Kasumi-1 (cell line): ENCODE measurements around the gene ARID5B.
A peak's percentile ranks its signal among the peaks of the same experiment; 100 is the strongest.
"Not testable (repeated sequence)": the region's sequence is repeated elsewhere in the genome, so short reads cannot be mapped to it uniquely, and the experiment has no call there.

Experiments used
- DNase-seq, 2 experiments: peaks; one replicate each; lab custom pipeline; 2025; lab: John Stamatoyannopoulos, UW

Gene ARID5B

DNA sequence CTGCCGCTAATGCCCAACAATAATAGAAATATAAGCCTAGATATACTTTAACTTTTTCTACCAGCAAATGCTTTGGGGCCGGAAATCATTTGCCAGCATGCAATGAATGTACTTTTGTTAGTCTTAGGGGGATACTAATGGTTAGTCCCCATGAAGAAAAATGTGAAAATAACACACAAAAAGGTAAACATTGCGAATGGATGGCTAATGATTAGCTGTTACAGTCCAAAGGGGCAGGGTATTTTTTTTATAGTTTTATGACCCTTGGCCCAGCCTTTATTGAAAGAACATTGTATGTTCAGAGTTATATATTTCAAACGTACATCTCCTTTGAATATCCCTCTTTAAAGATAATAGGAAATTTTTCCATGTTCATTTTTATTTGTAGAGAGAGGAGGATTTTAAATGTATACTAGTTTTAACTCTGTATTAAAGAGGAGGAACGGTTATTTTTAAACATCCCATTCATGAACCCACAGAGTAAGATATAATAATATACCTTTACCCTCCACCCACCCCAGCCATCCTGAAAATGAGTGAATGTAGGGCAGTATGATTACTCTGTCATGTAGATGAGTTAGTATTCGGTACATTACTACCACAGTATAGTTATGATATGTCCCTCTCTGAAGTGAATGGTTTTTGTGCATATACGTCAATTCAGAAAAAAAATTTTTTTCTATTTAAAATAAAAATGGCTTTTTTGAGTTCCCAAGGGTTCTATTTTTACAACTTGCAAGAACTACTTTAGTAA, 63.6 kb downstream of the ARID5B start:
- DNase-seq = no peak

DNA sequence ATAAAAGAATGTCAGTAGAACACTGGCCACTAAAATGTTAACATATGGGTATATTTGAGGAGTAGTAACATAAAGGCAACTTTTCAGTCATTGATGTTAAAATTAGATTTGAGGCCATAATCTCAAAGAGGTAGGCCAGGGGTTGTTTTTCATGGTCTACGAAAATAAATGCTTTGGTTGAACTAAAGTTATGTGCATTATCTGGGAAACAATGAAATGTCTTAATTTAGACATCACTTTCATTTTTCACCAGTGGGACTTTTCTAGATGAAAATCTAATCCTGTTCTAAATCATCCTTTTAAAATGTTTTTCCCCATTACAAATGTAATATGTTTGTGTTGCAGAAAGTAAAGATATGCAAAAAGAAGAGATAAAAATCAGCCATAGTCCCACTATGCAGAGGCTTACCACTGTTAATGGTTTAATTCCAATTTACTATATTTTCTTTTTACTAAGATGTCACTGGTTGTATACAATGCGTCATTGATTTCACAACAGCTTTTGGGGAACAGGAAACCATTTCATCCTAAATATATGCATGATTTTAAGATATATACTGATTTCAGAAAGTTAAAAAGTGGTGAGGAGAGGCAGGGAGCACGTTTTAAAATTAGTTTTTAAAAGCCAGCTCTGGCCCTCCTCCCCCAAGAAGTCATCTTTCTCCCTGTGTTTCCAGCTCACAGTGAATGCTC, 64.3 kb downstream of the ARID5B start:
- no peak for DNase-seq

DNA sequence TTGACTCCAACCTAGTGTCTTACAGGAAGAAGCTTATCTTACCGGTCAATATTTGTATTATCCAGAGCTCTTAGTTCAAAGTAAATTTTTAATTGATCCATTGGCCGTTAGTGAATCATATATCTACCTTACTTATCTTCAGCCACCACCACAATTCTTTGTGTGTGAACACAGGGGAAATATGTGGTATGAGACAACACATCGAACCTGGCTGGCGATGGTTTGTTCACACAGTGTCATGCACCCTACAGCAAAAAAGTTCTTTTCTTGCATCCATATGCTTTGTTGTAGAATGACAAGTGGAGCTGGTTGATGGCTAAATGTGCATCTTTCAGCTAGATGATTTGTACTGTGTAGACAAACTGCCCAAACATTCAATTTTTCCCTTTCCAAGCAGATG, 65.8 kb downstream of the ARID5B start:
- no peak for DNase-seq

DNA sequence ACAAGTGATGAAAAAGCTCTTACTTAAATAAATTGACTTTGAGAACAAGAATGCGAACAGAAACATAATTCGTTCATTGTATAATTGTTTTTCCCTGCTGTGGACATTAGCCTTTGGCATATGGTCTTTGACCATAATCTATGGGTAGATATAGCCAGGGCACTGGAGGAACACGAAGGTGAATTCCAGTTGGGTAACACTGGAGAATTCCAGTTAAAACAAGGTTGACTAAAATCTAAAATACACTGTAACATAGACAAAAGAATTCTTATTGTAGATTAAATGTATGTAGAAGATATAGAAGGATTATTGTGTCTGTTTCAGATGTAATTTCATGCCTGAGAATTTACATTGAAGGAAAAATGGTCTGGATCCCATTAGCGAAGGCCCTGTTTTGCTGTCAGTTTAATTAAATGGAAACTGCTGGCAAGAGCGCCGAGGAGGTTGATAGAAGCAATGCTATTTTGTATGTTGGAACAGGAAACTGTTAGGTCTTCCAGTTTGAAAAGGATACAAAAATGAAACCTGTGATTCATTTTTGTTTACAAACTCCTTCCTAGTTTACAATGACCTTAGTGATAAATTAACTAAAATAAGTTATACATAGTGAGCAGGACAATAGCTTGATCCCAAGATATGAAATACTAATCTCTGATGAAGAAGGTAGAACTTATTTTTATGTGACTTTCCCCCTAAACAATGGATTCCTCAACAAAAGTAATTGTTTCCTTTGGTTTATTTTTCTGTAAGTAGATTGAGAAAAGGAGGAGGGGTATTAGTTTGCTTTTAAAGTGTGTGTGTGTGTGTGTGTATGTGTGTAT, 68.9 kb downstream of the ARID5B start:
- no peak for DNase-seq

DNA sequence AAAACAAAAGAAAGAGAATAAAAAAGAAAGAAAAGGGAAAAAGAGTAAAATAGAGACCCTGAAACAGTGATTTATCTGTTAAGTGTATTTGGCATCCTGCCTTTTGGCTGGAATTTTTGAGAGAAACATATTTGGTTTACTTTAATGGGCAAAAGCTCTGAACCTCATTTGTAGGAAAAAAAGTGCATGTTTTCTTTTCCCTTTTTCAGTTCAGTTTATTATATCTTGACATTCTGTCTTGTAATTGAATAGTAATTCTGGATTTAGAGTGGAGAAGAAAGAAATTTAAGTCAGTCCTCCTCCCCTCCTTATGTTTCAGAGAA, 69.5 kb downstream of the ARID5B start:
- DNase-seq = no peak

DNA sequence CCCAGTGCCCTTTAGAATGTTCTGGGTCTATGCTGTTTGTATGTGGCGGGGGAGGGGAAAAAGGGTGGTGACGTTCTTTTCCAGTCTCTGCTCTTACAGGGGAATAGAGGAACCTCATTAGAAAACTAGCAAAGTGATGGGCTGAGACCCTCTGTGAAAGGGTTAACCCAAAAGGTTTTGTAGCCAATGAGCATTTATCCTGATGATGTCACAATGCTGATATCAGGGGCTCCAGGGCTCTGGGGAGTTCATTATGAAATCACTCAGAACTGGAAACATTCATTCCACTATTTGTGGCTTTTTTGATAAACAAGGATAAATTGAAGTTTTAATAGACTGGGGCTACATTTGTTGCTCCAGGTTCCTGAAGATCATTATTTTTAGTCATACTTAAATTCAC, 71.7 kb downstream of the ARID5B start:
- no peak for DNase-seq

DNA sequence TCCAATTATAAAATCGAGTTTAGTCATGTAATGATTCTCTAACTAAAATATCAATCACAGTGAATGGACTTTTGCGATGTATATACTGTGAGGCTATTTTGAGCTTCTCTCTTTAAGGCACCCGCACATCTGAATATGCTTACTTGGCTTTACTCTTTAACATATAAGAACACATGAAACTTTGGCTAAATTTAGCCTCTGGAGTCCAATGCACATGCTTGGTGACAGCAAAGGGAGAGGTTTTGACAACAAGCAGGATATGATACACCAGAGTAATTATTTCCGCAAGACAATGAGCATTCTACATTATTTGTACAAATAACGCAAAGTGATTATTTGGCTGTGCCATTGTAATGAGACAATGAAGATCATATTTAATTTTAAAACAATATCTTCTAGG, 72.4 kb downstream of the ARID5B start:
- DNase-seq = no peak

DNA sequence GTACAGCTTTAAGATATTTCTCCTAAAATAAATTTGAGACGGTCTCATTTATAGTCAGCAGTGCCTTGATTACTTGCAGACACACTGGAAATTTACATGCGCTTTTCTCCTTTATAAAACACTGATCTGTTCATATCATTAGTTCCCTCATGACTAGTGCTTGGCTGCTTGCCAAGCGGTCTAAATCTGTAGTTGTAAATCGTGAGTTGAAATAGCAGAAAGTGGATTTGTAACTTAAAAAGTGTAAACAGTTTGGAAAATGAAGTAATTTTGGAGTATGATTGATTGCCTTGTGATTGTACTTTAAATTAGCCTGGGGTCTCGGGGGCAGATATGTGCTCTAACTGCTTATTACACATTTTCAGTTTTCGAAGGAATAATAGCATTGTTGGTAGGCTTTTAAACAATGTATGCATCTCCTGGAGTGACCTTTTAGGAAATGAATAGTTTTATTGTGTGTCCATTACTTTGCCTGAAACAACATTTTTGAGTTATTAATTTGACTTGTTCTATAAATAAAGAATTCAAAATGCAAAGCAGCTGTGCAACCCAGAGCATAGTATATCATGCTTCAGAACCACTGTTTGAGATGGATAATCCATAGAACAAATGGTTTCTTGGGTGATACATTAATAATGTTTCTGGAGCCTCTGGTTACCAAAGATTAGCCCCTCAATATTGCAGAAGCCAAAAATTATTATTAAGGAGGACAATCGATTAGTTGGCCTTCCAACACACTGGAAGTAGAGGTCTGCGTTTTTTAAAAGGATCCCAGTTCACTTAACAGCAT, 73.3 kb downstream of the ARID5B start:
- no peak for DNase-seq

DNA sequence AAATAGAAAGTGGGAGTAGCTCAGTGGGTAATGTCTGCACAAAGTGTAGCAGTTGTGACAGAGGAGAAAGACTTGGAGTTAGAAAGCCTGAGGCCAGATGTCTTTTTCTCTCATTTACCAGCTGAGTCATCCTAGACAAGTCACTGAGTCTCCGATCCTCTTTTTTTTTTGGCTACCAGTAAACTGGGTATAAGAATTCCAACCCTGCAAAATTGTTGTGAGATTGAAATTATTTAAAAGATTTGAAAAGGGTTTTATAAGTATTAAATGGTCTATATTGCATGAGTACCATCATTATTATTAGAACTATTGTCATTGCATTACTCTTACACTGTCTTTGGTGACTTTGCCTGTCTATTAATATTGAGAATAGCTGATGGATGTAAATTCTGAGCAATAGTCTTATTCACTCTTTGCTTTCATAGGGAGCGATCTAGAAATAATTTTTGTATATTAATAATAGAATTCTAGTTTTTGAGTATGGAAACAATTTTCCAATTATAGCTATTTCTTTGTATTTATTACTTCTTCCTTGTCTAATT, 74.0 kb downstream of the ARID5B start:
- peak; percentile 36 to 55 for DNase-seq

DNA sequence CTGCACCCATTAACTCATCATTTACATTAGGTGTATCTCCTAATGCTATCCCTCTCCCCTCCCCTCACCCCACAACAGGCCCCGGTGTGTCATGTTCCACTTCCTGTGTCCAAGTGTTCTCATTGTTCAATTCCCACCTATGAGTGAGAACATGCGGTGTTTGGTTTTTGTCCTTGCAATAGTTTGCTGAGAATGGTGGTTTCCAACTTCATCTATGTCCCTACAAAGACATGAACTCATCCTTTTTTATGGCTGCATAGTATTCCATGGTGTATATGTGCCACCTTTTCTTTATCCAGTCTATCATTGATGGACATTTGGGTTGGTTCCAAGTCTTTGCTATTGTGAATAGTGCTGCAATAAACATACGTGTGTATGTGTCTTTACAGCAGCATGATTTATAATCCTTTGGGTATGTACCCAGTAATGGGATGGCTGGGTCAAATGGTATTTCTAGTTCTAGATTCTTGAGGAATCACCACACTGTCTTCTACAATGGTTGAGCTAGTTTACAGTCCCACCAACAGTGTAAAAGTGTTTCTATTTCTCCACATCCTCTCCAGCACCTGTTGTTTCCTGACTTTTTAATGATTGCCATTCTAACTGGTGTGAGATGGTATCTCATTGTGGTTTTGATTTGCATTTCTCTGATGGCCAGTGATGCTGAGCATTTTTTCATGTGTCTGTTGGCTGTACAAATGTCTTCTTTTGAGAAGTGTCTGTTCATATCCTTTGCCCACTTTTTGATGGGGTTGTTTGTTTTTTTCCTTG, 75.6 kb downstream of the ARID5B start:
- not testable (repeated sequence) for DNase-seq

DNA sequence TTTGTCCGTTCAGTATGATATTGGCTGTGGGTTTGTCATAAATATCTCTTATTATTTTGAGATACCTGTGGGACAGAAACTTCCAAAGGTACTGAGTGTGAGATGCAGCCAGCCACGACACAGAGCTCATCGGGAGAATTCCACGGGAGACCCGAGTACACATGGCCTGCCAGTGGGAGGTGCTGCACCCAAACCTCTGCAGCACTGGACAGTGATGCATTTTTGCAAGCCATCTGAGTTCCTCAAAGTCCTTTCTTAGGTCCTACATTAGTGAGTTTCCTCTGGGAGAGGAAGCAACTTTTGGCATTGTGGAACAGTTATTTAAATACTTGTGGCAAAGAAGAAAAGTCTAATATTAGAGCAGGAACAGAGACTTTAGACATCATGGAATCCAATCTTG, 77.5 kb downstream of the ARID5B start:
- DNase-seq = peak; percentile 20 to 33

DNA sequence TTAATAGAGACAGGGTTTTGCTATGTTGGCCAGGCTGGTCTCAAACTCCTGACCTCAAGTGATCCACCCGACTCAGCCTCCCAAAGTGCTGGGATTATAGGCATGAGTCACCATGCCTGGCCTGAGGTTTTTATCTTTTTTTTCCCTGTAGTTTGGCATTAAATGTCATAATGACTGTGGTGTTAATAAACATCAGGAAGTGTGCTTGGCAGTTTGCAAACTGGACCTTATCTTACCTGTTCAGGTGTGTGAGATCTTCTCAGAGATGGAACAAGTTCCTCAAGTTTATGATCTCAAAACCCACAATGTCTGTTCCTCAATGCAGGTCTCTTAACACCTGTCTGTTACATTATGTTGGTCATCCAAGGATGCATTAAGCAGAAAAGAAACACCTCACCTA, 80.0 kb downstream of the ARID5B start:
- no peak for DNase-seq

DNA sequence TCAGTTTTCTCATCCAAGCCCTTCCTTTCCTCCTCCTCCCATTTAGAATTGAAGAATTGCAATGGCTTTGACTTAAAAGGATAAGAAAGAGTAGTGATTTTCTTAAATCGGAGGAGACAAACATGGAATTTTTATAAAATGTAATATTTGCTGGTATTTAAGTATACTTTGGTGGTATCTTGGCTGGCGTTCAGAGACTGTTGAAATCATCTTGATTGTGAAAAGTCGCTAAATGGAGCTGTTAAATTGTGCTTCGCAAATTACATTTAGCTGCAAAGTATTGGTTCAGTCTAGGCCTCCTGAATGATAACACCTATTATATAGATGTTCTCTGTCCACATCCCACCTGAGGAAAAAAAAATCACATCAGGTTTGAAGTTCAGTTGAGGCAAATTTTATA, 81.8 kb downstream of the ARID5B start:
- no peak for DNase-seq

DNA sequence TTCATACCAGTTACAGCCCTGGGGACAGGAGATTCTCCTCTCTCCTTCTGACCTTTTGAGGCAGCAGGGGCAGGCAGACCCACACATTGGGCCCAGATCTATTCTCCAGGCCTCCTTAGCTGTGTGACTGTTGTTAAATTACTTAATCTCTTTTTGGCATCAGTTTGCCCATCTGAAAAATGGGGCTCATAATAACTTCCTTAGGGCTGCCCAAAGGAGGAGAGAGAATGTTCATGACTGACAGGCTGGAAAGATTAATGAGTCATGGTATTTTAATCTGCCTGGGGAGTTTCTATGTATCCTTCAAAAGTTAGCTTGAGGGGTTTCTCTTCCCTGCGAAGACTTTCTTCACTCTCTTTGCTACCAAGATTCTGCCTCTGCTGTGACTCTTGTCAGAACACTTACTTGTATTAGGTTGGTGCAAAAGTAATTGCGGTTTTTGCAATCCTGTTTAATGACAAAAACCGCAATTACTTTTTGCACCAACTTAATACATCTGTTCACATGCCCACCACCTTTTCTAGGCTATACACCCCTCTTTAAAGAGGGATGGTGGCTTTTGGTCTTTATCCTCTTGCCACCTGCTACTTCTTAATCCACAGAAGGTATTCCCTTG, 83.4 kb downstream of the ARID5B start:
- DNase-seq = no peak

DNA sequence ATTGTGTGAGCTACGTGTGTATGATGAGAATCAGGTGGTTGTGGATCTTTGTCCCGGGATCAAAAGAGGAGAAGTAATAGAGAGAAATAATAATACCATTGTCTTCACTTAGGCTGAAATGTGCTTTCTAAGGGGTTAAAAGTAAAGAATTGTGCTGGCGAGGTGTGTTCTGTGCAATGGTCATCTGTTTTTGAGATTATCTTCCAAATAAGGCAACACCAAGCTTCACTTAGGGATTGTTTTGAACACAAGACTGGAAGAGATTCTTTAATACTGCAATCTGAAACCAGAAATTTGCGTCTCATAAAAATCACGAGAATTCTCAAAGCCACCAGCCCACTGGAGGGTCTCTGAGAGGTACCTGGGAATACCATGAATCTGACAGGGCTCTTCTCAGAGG, 84.2 kb downstream of the ARID5B start:
- DNase-seq = no peak

DNA sequence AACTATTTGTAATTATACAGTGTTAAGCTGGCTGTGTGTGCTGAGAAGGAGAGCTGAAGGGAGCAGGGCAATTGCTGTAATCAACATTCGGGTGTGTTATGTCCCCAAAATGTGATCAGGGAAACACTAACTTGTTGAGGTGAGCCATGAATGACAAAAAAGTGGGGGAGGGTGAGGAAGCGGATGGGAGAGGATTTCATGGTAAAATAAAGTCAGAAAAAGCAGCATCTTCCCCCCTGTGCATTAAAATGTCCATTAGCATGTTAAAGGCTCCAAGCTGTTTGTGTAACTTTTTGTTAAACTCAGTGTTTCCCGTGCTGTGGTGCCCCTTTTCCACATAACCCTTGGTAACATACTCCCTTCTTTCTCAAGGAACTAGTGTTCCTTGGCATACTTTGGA, 84.9 kb downstream of the ARID5B start:
- no peak for DNase-seq

DNA sequence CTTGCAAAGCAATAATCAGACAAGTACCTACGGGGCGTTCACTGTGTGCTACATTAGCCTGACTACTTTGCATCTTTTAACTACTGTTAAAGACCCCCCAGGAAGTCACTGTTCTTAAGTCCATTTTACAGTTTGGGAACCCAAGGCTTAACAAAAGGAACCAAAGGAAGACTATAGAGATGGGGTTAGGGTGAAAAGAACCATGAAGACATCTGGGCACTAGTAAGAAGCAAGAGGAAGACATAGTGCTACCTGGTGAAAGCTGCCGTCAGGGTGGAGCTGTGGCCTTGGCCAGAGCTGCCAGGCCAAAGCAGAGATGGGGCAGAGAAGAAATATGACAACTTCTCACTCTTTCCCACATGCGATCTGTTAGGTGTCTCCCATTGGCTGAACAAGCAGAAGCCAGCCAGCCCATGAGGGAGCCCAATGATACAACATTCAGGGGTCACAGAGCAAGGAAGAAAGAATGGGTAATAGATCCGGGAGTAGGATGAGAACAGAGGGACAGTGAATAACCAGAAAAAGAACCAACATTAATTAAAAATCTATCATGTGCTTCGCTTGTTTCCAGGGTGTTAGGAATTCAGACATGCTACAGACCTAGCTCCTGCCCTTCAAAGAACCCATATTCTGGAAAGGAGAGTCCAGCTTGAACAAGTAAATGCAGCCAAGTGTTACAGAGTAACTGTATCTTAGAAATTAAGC, 85.4 kb downstream of the ARID5B start:
- no peak for DNase-seq

DNA sequence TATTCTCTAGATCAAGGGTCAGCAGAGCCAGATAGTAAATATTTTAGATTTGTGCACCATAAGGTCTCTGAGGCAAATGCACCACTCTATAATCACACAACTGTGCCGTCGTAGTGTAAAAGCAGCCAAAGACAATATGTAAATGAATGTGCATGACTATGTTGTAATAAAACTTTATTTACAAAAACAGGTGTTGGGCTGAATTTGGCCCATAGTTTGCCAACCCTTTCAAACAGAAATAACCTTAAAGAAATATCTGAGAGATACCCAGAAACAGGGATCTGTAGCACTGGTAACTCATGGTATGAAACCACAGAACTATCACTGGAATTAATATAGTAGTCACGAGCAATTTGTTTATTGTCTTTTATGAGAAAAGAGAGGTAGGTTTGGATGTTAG, 86.0 kb downstream of the ARID5B start:
- no peak for DNase-seq

DNA sequence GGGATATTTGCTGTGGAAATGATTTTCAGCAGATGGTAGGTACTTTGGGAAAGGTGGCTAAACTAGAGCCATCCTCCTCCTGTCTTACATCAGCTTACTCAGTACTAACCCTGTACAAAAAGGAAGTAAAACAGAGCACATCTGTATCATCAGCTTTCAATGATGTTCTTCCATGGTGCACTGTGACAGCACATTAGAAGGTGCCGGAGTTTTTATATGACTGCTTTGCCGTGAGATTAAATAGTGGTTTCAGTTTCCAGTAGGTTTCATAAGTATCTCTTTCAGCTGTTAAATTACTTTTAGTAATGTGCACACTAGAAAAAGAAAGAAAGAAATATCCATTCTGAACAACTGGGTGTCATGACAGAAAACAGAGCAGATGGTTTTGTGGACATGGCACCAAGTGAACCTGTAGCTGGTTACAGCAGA, 86.5 kb downstream of the ARID5B start:
- DNase-seq = no peak
